Activated CD4-positive, alpha-beta T cell treated with anti-CD3 and anti-CD28 coated beads, Interleukin-10, Interleukin-2, amounts not matched to agents 100 ng/mL and 50 ng/mL, durations not matched to agents 16 hours and 8 hours (primary cell): ENCODE data around the gene ESYT1.
A peak's percentile ranks its signal among the peaks of the same experiment; 100 is the strongest.

Experiments used
- DNase-seq: peaks from one replicate; pipeline ENCODE4 v3.0.0-alpha.2; 2020

Gene ESYT1, protein sequence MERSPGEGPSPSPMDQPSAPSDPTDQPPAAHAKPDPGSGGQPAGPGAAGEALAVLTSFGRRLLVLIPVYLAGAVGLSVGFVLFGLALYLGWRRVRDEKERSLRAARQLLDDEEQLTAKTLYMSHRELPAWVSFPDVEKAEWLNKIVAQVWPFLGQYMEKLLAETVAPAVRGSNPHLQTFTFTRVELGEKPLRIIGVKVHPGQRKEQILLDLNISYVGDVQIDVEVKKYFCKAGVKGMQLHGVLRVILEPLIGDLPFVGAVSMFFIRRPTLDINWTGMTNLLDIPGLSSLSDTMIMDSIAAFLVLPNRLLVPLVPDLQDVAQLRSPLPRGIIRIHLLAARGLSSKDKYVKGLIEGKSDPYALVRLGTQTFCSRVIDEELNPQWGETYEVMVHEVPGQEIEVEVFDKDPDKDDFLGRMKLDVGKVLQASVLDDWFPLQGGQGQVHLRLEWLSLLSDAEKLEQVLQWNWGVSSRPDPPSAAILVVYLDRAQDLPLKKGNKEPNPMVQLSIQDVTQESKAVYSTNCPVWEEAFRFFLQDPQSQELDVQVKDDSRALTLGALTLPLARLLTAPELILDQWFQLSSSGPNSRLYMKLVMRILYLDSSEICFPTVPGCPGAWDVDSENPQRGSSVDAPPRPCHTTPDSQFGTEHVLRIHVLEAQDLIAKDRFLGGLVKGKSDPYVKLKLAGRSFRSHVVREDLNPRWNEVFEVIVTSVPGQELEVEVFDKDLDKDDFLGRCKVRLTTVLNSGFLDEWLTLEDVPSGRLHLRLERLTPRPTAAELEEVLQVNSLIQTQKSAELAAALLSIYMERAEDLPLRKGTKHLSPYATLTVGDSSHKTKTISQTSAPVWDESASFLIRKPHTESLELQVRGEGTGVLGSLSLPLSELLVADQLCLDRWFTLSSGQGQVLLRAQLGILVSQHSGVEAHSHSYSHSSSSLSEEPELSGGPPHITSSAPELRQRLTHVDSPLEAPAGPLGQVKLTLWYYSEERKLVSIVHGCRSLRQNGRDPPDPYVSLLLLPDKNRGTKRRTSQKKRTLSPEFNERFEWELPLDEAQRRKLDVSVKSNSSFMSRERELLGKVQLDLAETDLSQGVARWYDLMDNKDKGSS

DNA sequence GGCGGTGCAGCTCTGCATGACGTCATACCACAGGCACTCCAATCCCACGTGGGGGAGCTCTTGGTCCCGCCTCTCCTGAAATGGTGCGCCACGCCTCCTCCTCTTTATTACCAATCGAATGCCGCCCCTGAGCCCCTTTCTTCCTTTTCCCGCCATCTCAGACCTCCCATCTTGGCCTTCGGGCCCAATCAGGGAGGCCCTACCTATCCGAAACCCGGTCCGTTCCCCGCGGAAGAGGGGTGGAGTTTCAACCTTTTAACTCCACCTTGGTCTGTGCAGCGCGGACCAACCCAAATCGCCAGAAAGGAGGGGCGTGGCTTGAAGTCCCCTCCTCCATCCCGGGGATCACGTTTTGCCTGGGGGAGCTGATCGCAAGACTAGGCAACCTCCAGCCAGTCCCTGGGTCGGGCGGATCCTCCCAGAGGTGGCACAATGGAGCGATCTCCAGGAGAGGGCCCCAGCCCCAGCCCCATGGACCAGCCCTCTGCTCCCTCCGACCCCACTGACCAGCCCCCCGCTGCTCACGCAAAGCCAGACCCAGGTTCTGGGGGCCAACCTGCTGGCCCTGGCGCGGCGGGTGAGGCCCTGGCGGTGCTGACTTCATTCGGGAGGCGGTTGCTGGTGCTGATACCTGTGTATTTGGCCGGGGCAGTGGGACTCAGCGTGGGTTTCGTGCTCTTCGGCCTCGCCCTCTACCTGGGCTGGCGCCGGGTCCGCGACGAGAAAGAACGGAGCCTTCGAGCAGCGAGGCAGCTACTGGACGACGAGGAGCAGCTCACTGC is at the start of gene ESYT1:
Gene ESYT1, plus strand, starts transcription at position 380 of the 782 bp plus-strand sequence. Its CDS starts 53 bp downstream, at position 433.
- peak; percentile 100 for DNase-seq

DNA sequence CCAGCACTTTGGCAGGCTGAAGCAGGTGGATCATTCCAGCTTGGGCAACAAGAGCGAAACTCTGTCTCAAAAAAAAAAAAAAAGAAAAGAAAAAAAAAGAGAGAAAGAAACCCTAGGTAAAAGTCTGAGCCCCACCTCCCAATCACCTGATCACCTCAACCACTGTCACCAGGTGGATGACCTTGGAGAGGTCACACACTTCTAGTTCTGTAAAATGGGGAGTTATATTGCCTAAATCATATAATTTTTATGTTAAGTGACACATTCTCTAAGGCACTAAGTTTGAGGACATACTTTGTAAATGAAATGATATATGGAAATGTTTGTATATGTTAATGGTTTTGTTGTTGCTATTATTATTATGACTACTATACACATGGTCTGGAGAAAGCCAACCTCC is 49.6 kb upstream of the ESYT1 start:
- DNase-seq, result no peak

DNA sequence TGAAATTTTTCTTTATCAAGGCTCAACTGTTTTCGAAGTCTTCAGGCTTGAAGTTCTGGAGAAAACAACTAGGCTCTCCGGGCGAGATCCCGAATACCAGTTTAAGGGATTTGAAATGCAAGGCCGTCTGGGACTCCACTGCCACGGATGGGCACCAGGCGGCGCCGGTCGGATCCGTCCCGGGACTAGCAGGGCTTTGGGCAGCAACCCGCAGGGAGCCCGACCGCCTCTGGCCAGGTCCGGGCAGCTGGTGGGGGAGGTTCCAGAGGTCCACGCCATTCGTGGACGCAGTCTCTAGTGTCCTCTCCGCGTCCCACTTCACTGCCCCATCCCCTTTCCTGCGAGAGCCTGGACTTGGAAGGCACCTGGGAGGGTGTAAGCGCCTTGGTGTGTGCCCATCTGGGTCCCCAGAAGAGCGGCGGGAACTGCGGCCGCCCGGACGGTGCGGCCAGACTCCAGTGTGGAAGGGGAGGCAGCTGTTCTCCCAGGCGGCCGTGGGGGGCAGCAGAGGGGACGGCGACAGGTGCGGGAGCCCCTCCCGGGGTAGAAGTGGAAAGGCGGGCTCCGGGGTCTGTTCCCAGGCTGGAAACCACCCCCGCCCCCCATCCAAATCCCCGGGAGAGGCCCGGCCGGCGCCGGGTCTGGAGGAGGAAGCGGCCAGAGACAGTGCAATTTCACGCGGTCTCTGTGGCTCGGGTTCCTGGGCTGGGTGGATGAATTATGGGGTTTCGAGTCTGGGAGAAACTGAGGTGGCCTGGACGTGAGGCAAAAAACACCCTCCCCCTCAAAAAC is 48.9 kb upstream of the ESYT1 start:
- peak; percentile 58 for DNase-seq

DNA sequence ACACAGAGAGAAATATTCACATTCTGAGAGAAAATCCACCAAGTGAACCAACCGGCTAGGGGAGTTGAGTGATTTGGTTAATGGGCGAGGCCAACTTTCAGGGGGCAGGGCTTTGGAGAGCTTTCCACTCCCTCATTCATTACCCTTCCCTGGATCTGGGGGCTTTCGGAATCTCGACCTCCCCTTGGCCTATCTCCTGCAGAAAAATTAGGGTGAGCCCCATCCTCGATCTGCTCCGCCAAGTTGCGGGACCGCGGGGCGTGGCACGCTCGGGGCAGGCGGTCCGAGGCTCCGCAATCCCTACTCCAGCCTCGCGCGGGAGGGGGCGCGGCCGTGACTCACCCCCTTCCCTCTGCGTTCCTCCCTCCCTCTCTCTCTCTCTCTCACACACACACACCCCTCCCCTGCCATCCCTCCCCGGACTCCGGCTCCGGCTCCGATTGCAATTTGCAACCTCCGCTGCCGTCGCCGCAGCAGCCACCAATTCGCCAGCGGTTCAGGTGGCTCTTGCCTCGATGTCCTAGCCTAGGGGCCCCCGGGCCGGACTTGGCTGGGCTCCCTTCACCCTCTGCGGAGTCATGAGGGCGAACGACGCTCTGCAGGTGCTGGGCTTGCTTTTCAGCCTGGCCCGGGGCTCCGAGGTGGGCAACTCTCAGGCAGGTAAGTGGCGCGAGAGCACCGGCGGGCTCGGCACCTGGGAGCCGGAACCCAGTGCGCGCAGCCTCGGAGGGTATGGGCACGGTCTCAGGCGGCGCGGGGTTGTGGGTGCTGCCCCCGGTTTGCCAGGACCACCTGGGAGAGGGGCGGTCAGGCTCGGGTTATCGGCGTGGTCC is 48.1 kb upstream of the ESYT1 start, which contains the start of gene ERBB3:
Gene ERBB3, plus strand, starts transcription at position 443 of the 833 bp plus-strand sequence. Its CDS starts 136 bp downstream, at position 579.
- DNase-seq, result peak; percentile 69

GRCh38 chr12:56080556-56081138 is 47.4 kb upstream of the ESYT1 start:
- no peak for DNase-seq

- no peak for DNase-seq
Observed at GRCh38 chr12:56081393-56082347, 46.4 kb upstream of the ESYT1 start.

DNA sequence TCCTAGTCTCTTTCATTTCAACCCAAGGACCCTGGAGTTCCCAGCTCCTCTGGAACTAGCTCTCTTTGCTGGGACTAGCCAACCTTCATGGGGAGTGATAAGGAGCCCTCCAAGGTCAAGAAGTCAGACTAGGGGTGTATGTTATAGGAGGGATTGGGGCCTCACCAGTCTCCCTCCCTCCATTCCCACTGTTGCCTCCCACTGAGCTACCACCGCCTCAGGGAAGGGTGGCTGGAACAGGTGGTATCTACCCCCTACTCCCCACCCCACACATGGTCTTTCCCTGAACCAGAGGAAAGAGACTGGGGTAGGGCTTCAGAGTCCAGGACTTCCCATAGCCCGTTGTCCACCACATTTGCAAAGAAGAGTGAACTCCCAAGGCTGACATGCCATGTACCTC is 45.7 kb upstream of the ESYT1 start:
- no peak for DNase-seq

- no peak for DNase-seq
Observed at GRCh38 chr12:56082967-56083366, 45.1 kb upstream of the ESYT1 start.

- DNase-seq, result peak; percentile 52
Observed at GRCh38 chr12:56084958-56085543, 43.0 kb upstream of the ESYT1 start.

- no peak for DNase-seq
Observed at GRCh38 chr12:56086096-56086495, 42.0 kb upstream of the ESYT1 start.

DNA sequence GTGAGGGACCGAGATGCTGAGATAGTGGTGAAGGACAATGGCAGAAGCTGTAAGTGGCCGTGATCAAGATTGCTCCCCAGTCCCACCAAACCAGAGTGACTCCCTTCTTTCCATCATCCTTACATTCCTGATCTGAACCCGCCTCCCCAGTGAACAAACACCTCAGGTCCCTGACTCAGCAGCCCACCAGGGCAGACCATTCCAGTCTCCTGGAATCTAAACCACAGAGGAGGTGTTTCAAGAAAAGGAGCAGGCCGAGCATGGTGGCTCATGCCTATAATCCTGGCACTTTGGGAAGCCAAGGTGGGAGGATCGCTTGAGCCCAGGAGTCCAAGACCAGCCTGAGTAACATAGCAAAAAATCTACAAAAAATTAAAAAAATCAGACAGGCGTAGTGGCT is 41.5 kb upstream of the ESYT1 start:
- DNase-seq, result no peak

DNA sequence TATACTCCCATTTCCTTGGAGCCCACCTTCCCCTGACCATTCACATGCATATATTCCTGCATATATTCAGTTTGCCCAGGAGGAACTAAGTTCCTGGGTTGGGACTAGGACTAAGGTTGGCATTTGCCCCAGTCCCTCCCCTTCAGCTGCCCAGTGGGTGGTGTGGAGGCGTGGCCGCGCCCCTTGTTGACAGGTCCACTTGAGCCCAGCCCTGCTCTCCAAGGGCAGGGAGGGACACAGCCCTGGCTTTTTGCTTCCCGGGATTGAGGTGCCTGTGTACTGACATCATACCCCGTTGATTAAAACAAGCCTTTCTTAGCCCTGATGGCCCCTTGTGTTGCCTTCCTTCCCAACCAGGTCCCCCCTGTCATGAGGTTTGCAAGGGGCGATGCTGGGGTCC is 40.8 kb upstream of the ESYT1 start:
- DNase-seq, result no peak

GRCh38 chr12:56097738-56098137 is 30.3 kb upstream of the ESYT1 start:
- DNase-seq, result no peak

DNA sequence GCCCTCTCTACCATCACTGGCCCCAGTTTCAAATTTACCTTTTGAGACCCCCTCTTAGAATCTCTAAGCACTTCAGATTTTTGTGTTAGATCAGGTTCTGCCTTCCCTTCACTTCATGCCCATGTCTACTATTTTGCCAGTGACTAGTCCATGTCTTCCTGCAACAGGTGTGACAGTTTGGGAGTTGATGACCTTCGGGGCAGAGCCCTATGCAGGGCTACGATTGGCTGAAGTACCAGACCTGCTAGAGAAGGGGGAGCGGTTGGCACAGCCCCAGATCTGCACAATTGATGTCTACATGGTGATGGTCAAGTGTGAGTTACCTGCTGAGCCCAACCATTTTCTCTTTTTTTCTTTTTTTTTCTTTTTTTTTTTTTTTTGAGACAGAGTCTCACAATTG is 29.5 kb upstream of the ESYT1 start:
- no peak for DNase-seq

GRCh38 chr12:56099787-56100186 is 28.3 kb upstream of the ESYT1 start:
- no peak for DNase-seq

DNA sequence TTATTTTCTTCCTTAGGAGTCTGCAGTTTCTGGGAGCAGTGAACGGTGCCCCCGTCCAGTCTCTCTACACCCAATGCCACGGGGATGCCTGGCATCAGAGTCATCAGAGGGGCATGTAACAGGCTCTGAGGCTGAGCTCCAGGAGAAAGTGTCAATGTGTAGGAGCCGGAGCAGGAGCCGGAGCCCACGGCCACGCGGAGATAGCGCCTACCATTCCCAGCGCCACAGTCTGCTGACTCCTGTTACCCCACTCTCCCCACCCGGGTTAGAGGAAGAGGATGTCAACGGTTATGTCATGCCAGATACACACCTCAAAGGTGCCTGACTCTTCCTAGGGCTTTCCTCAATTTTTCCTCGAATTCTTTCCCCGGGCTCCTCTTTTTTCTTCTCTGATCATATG is 27.0 kb upstream of the ESYT1 start:
- no peak for DNase-seq

DNA sequence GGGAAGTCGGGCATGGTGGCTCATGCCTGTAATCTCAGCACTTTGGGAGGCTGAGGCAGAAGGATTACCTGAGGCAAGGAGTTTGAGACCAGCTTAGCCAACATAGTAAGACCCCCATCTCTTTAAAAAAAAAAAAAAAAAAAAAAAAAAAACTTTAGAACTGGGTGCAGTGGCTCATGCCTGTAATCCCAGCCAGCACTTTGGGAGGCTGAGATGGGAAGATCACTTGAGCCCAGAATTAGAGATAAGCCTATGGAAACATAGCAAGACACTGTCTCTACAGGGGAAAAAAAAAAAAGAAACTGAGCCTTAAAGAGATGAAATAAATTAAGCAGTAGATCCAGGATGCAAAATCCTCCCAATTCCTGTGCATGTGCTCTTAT is 25.4 kb upstream of the ESYT1 start:
- no peak for DNase-seq

GRCh38 chr12:56103066-56103711 is 24.9 kb upstream of the ESYT1 start:
- peak; percentile 81 for DNase-seq
